Measurements from ENCODE around the gene ZNF304.

The ZNF304 gene

GRCh38 chr19:57350877-57351805 is at the start of gene ZNF304:
Gene ZNF304, plus strand, starts transcription at chr19:57351271. Its CDS starts 394 bp downstream, at chr19:57351665.
- DNase-seq (ENCODE audit: low read depth) = peak; percentile 83
- peak within 1 kb of the TSS; percentile 99 for H3K4me3 ChIP-seq (ENCODE audit: low read depth, low read length)

- DNase-seq (ENCODE audit: low read depth) = peak; percentile 79
- H3K4me3 ChIP-seq (ENCODE audit: low read depth, low read length) = no peak overlapping the region
Measured at GRCh38 chr19:57302020-57302465, 49.0 kb upstream of the ZNF304 start.

- no peak for DNase-seq (ENCODE audit: low read depth)
- H3K4me3 ChIP-seq (ENCODE audit: low read depth, low read length) = no peak overlapping the region
Measured at GRCh38 chr19:57302727-57303401, 48.2 kb upstream of the ZNF304 start.

GRCh38 chr19:57305056-57305455 is 46.0 kb upstream of the ZNF304 start:
- DNase-seq (ENCODE audit: low read depth) = no peak
- H3K4me3 ChIP-seq (ENCODE audit: low read depth, low read length) = no peak overlapping the region

- H3K4me3 ChIP-seq (ENCODE audit: low read depth, low read length) = no peak overlapping the region
- no peak for DNase-seq (ENCODE audit: low read depth)
Measured at GRCh38 chr19:57308514-57308913, 42.6 kb upstream of the ZNF304 start.

GRCh38 chr19:57310792-57311191 is 40.3 kb upstream of the ZNF304 start:
- H3K4me3 ChIP-seq (ENCODE audit: low read depth, low read length) = no peak overlapping the region
- no peak for DNase-seq (ENCODE audit: low read depth)

GRCh38 chr19:57314146-57314545 is 36.9 kb upstream of the ZNF304 start:
- H3K4me3 ChIP-seq (ENCODE audit: low read depth, low read length) = no peak overlapping the region
- no peak for DNase-seq (ENCODE audit: low read depth)

GRCh38 chr19:57317503-57317902 is 33.6 kb upstream of the ZNF304 start:
- DNase-seq (ENCODE audit: low read depth) = no peak
- peak overlapping the region; percentile 6 for H3K4me3 ChIP-seq (ENCODE audit: low read depth, low read length)

GRCh38 chr19:57319869-57320179 is 31.2 kb upstream of the ZNF304 start:
- DNase-seq (ENCODE audit: low read depth) = no peak
- peak overlapping the region; percentile 86 for H3K4me3 ChIP-seq (ENCODE audit: low read depth, low read length)

GRCh38 chr19:57320180-57321084 is 30.6 kb upstream of the ZNF304 start, which contains the start of gene ZNF543:
Gene ZNF543, plus strand, starts transcription at chr19:57320472. Its CDS starts 382 bp downstream, at chr19:57320854.
- H3K4me3 ChIP-seq (ENCODE audit: low read depth, low read length) = peak within 1 kb of the TSS; percentile 86

GRCh38 chr19:57321116-57321515 is 30.0 kb upstream of the ZNF304 start:
- no peak for DNase-seq (ENCODE audit: low read depth)
- H3K4me3 ChIP-seq (ENCODE audit: low read depth, low read length) = peak overlapping the region; percentile 86

More at GRCh38 chr19:57320180-57321084, 30.6 kb upstream of the ZNF304 start, which contains the start of gene ZNF543:
- DNase-seq (ENCODE audit: low read depth) = peak; percentile 83

- no peak for DNase-seq (ENCODE audit: low read depth)
- no peak overlapping the region for H3K4me3 ChIP-seq (ENCODE audit: low read depth, low read length)
Measured at GRCh38 chr19:57321751-57322150, 29.3 kb upstream of the ZNF304 start.

- DNase-seq (ENCODE audit: low read depth) = no peak
- H3K4me3 ChIP-seq (ENCODE audit: low read depth, low read length) = no peak overlapping the region
Measured at GRCh38 chr19:57324992-57325391, 26.1 kb upstream of the ZNF304 start.

- H3K4me3 ChIP-seq (ENCODE audit: low read depth, low read length) = no peak overlapping the region
- DNase-seq (ENCODE audit: low read depth) = no peak
Measured at GRCh38 chr19:57327993-57328392, 23.1 kb upstream of the ZNF304 start.

GRCh38 chr19:57334191-57334590 is 16.9 kb upstream of the ZNF304 start:
- DNase-seq (ENCODE audit: low read depth) = no peak
- no peak overlapping the region for H3K4me3 ChIP-seq (ENCODE audit: low read depth, low read length)

GRCh38 chr19:57338877-57339276 is 12.2 kb upstream of the ZNF304 start:
- H3K4me3 ChIP-seq (ENCODE audit: low read depth, low read length) = no peak overlapping the region
- no peak for DNase-seq (ENCODE audit: low read depth)

GRCh38 chr19:57342582-57342981 is 8.5 kb upstream of the ZNF304 start:
- no peak overlapping the region for H3K4me3 ChIP-seq (ENCODE audit: low read depth, low read length)
- DNase-seq (ENCODE audit: low read depth) = no peak

- no peak overlapping the region for H3K4me3 ChIP-seq (ENCODE audit: low read depth, low read length)
- DNase-seq (ENCODE audit: low read depth) = no peak
Measured at GRCh38 chr19:57348136-57348535, 2.9 kb upstream of the ZNF304 start.

- peak overlapping the region; percentile 99 for H3K4me3 ChIP-seq (ENCODE audit: low read depth, low read length)
- DNase-seq (ENCODE audit: low read depth) = no peak
Measured at GRCh38 chr19:57351867-57352266, 796 bp downstream of the ZNF304 start.
